ENCODE results near the gene ALPP.

ALPP gene

DNA sequence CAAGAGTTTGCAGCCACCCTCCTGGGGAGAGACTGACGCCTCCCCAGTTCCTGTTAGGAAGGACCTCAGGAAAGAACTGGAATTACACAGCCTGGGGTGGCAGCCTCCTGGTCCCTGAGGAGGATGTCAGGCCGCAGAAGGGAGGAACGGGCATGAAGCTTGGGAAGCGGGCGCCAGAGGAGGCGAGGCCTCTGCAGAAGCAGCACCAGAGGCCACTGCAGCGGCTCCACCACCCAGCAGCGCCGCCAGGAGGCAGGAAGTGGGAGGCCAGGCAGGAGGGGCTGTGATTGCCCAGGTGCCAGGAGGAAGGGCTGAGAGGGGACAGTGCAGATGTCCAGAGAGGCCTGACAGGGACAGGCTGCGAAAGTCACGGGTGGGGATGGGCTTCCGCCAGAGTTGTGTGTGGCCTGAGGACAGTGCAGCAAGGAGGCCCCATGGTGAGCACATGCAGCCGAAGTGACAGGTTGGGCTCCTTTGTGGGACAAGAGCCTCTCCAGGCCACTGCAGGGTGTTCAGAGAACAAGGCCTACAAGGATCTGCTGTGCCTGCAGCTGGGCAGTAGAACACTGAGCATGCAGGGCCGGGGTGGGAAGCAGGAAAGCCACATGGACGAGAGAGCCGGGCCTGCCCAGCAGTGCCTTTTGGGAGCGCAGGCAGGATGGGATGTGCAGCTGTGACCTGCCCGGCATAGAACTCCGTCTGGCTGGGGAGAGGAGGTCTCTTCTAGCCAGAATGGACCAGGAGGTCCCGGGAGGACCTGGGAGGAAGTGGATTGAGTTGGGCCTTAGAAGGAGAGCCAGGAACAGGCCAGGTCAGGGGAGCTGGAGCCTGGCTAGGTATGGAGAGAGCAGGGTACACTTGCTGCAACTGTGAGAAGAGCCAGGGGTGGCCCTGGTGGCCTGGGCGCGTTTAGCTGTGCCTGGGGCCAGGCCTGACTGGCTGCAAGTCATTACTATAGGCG lies 39.1 kb upstream of the ALPP start (continued):
- TF ChIP-seq ZNF785 (tag by site-specific recombination; IDR thresholded peaks at IDR 0.05) (no peak), REPIN1 (tag by site-specific recombination; IDR thresholded peaks at IDR 0.05; ENCODE audit: low read depth) (no peak), ZNF394 (tag by site-specific recombination; IDR thresholded peaks at IDR 0.05; ENCODE audit: borderline replicate concordance) (no peak), FEZF1 (tag by site-specific recombination; IDR thresholded peaks at IDR 0.05) (no peak), ZBTB1 (tag by site-specific recombination; IDR thresholded peaks at IDR 0.05) (no peak), ZNF501 (tag by site-specific recombination; IDR thresholded peaks at IDR 0.05) (no peak), ZNF664 (tag by site-specific recombination; IDR thresholded peaks at IDR 0.05) (no peak), ZFP37 (tag by site-specific recombination; IDR thresholded peaks at IDR 0.05) (no peak), RBAK (tag by site-specific recombination; IDR thresholded peaks at IDR 0.05) (no peak)
- TF ChIP-seq, protein P1, sequence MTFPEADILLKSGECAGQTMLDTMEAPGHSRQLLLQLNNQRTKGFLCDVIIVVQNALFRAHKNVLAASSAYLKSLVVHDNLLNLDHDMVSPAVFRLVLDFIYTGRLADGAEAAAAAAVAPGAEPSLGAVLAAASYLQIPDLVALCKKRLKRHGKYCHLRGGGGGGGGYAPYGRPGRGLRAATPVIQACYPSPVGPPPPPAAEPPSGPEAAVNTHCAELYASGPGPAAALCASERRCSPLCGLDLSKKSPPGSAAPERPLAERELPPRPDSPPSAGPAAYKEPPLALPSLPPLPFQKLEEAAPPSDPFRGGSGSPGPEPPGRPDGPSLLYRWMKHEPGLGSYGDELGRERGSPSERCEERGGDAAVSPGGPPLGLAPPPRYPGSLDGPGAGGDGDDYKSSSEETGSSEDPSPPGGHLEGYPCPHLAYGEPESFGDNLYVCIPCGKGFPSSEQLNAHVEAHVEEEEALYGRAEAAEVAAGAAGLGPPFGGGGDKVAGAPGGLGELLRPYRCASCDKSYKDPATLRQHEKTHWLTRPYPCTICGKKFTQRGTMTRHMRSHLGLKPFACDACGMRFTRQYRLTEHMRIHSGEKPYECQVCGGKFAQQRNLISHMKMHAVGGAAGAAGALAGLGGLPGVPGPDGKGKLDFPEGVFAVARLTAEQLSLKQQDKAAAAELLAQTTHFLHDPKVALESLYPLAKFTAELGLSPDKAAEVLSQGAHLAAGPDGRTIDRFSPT (tag by site-specific recombination; IDR thresholded peaks at IDR 0.05) = no peak
- TF ChIP-seq, protein P2, sequence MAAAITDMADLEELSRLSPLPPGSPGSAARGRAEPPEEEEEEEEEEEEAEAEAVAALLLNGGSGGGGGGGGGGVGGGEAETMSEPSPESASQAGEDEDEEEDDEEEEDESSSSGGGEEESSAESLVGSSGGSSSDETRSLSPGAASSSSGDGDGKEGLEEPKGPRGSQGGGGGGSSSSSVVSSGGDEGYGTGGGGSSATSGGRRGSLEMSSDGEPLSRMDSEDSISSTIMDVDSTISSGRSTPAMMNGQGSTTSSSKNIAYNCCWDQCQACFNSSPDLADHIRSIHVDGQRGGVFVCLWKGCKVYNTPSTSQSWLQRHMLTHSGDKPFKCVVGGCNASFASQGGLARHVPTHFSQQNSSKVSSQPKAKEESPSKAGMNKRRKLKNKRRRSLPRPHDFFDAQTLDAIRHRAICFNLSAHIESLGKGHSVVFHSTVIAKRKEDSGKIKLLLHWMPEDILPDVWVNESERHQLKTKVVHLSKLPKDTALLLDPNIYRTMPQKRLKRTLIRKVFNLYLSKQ (tag by site-specific recombination; IDR thresholded peaks at IDR 0.05; ENCODE audit: borderline replicate concordance) = no peak

DNA sequence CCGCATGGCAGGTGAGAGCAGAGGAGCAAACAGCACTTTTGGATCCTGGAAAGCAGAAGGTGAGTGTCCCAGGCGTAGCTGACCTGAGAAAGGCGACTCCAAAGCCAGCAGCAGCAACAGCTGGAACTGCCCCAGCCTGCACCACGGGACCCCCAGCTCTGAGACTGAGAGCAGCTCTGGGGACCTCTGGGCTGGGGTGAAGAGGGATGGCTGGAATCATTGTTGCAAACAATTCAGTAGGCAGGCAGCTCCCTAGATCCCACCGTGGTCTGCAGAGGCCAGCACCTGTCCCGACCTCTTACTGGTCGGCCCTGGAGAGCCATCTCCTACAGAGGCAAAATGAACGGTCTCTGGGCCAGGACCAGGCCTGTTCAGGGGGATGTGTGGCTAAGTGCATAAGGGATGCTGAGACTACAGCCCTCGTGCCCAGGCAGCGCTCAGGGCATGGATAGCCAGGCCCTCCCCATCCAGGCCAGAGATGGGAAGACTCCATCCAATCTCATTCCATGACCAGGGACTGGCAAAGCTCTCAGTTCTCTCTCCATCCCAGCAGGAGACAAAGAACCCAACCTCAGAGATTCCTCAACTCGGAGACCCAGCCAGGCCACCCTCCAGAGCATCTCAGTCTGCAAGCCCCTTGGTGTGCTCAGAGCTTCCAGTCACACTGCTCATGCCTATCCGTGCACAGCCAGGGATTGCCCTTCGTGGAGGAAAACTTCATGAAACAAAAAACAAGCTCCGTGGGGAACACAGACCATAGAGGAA lies 38.2 kb upstream of the ALPP start:
- Histone ChIP-seq H3K4me3 (ENCODE audit: low read depth, low read length) (no peak overlapping the region), H3K4me1 (ENCODE audit: control insufficient read depth, insufficient read depth, low read length) (no peaks in the 10 kb centered on the region), H3K9me3 (ENCODE audit: control insufficient read depth, insufficient read depth, low read depth, low read length) (no peaks in the 10 kb centered on the region), H3K27ac (ENCODE audit: extremely low read depth, low read depth, low read length) (no peak overlapping the region), H3K36me3 (ENCODE audit: control insufficient read depth in 2 of 2, insufficient read depth in 1 of 2, low read length in 2 of 2) (no peaks in the 10 kb centered on the region)
- CTCF ChIA-PET = interaction anchor here (0.6 to 1.2 kb wide), 7 partner anchors 22 to 175 kb away, joined by 3 to 4 read pairs (median 3); no protein-coding TSS in a partner anchor
- POLR2A ChIA-PET = no interaction called here
- no peak for TF ChIP-seq ZNF571 (tag by site-specific recombination; IDR thresholded peaks at IDR 0.05)
- no peak for TF ChIP-seq KLF10 (tag by site-specific recombination; IDR thresholded peaks at IDR 0.05)
- no peak for TF ChIP-seq ZNF514 (tag by site-specific recombination; IDR thresholded peaks at IDR 0.05)
- no peak for TF ChIP-seq ZNF747 (tag by site-specific recombination; IDR thresholded peaks at IDR 0.05)
- TF ChIP-seq ZNF280D (tag by site-specific recombination; IDR thresholded peaks at IDR 0.05) = no peak

Measured in HEK293 (cell line).